Measurements from ENCODE around the gene MALAT1. TPM values are rescaled to one million over a fixed set of nuclear protein-coding genes. Genes with fewer than 3 reads are reported as not detected.
A peak's percentile ranks its signal among the peaks of the same experiment; 100 is the strongest.
"Not testable (repeated sequence)": the region's sequence is repeated elsewhere in the genome, so short reads cannot be mapped to it uniquely, and the experiment has no call there.

Gene MALAT1
- total and polyA plus RNA-seq, 2 of the 13 experiments (the other 11 are each of a cell fraction or from before 2014, with no cell fraction given): 143 to 1,237 TPM

DNA sequence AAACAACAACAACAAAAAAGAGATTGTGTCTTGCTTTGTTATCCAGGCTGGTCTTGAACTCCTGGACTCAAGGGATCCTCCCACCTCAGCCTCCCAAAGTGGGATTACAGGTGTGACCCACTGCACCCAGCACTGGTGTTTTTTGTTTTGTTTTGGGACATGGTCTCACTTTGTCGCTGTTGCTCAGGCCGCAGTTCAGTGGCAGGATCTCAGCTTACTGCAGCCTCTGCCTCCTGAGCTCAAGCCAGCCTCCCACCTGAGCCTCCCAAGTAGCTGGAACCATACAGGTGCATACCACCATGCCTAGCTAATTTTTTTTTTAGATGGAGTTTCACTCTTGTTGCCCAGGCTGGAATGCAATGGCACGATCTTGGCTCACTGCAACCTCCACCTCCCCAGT lies 13.5 kb downstream of the MALAT1 start:
- H3K9me3 ChIP-seq (ENCODE audit: low read length); H3K4me3 ChIP-seq (replicated peaks in 1 of 3; ENCODE audit: insufficient read depth in 1 of 3, low read depth in 2 of 3, low read length in 3 of 3); ATAC-seq; H3K27ac ChIP-seq (ENCODE audit: extremely low read length, insufficient read depth, low read length); CTCF ChIA-PET (ENCODE audit: low intra/inter-chr PET ratio, low total read pairs); H2AFZ ChIP-seq (ENCODE audit: low read length); H3K9ac ChIP-seq (ENCODE audit: insufficient read depth, low read depth, low read length); DNase-seq (ENCODE audit: low spot score); H3K36me3 ChIP-seq (replicated peaks in 1 of 2; ENCODE audit: control insufficient read depth in 1 of 2, insufficient read depth in 2 of 2, low read length in 2 of 2); H3K27me3 ChIP-seq (ENCODE audit: control insufficient read depth in 1 of 2, insufficient read depth in 2 of 2, low read length in 2 of 2); H3K4me2 ChIP-seq (ENCODE audit: low read depth, low read length); FAIRE-seq; BruUV-seq (replicated peaks); H4K20me1 ChIP-seq (ENCODE audit: insufficient read depth, low read length); in situ Hi-C loops (cut with HindIII; ENCODE audit: extremely low pct_ligation_motif_present, low pct_unique_long_range_greater_than_20kb); H3K79me2 ChIP-seq (ENCODE audit: insufficient read depth, low read length): not testable (repeated sequence)
- 87% methylated on average over 3 of the region's 3 CpGs for WGBS (ENCODE audit: low lambda C conversion rate)
- POLR2A ChIA-PET: interaction anchor here (0.7 kb wide), 2 partner anchors 63 to 77 kb away, joined by 3 read pairs; no protein-coding TSS in a partner anchor
- H3K4me1 ChIP-seq (ENCODE audit: insufficient read depth, low read length): peaks cover 35% of the 10 kb centered on the region
- TF ChIP-seq, protein P1, sequence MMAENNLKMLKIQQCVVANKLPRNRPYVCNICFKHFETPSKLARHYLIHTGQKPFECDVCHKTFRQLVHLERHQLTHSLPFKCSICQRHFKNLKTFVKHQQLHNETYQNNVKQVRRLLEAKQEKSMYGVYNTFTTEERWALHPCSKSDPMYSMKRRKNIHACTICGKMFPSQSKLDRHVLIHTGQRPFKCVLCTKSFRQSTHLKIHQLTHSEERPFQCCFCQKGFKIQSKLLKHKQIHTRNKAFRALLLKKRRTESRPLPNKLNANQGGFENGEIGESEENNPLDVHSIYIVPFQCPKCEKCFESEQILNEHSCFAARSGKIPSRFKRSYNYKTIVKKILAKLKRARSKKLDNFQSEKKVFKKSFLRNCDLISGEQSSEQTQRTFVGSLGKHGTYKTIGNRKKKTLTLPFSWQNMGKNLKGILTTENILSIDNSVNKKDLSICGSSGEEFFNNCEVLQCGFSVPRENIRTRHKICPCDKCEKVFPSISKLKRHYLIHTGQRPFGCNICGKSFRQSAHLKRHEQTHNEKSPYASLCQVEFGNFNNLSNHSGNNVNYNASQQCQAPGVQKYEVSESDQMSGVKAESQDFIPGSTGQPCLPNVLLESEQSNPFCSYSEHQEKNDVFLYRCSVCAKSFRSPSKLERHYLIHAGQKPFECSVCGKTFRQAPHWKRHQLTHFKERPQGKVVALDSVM (CRISPR knock-in tag; IDR thresholded peaks at IDR 0.05): peak; percentile 64
- intact Hi-C loops (cut with micrococcal nuclease; ENCODE audit: unreplicated experiment): loop anchor here (5.0 kb wide), 1 partner anchor 95 kb away; no protein-coding TSS in a partner anchor

DNA sequence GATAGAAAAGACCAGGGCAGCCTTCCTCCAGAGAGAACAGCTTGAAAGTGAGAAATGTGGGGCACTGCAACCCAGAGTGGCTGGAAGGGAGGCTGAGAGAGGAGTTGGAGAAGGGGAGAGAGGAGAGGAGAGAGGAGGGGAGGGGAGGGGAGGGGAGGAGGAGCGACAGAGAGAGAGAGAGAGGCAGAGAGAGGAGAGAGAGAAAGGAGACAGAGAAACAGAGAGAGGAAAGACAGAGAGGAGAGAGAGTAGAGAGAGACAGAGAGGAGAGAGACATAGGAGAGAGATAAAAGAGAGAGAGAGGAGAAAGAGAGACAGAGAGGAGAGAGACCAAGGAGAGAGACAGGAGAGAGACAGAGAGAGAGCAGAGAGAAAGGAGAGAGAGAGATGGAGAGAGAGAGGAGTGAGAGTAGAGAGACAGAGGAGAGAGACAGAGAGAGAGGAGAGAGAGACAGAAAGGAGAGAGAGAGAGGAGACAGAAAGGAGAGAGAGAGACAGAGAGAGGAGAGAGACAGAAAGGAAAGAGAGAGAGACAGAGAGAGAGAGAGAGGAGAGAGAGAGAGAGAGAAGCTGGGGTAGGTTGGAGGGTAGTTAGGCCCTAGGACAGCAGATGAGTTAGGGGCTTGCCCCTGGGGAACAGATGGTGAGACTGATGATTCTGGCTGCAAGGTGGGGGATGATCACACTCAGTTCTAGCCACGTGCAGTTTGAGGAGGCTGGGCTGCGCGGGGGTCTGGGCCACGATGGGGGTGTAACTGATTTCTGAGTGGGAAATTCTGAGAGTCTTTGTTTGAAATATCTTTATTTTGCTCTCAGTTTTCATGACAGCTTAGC lies 17.5 kb downstream of the MALAT1 start:
- Histone ChIP-seq H3K9ac (ENCODE audit: insufficient read depth, low read depth, low read length) (no peak overlapping the region), H3K27me3 (ENCODE audit: control insufficient read depth in 1 of 2, insufficient read depth in 2 of 2, low read length in 2 of 2) (no peaks in the 10 kb centered on the region), H3K79me2 (ENCODE audit: insufficient read depth, low read length) (no peaks in the 10 kb centered on the region), H4K20me1 (ENCODE audit: insufficient read depth, low read length) (no peaks in the 10 kb centered on the region), H3K4me1 (ENCODE audit: insufficient read depth, low read length) (peaks cover 19% of the 10 kb centered on the region), H3K36me3 (replicated peaks in 1 of 2; ENCODE audit: control insufficient read depth in 1 of 2, insufficient read depth in 2 of 2, low read length in 2 of 2) (no peaks in the 10 kb centered on the region), H2AFZ (ENCODE audit: low read length) (peak overlapping the region; percentile 86), H3K27ac (ENCODE audit: extremely low read length, insufficient read depth, low read length) (no peak overlapping the region), H3K9me3 (ENCODE audit: low read length) (no peaks in the 10 kb centered on the region), H3K4me3 (replicated peaks in 1 of 3; ENCODE audit: insufficient read depth in 1 of 3, low read depth in 2 of 3, low read length in 3 of 3) (no peak overlapping the region), H3K4me2 (ENCODE audit: low read depth, low read length) (no peak overlapping the region)
- WGBS (ENCODE audit: low lambda C conversion rate): 71% methylated on average over 4 of the region's 5 CpGs
- ATAC-seq: peak; percentile 61
- no peak for FAIRE-seq
- in situ Hi-C loops (cut with HindIII; ENCODE audit: extremely low pct_ligation_motif_present, low pct_unique_long_range_greater_than_20kb) (no loop called here), intact Hi-C loops (cut with micrococcal nuclease; ENCODE audit: unreplicated experiment) (no loop called here)
- POLR2A ChIA-PET: interaction anchor here (0.7 to 2.5 kb wide), 10 partner anchors 10 to 669 kb away, joined by 3 to 15 read pairs (median 4); partner anchors contain the start of genes MALAT1 and NEAT1
- no TSS peak for BruUV-seq (replicated peaks)
- no peak for DNase-seq (ENCODE audit: low spot score)
- TF ChIP-seq PCBP2 (optimal IDR thresholded peaks at IDR 0.05; ENCODE audit: low read depth, low read length, poor library complexity, severe bottlenecking) (peak; percentile 47), ONECUT2 (CRISPR knock-in tag; IDR thresholded peaks at IDR 0.05) (no peak), ZNF569 (CRISPR knock-in tag; IDR thresholded peaks at IDR 0.05; ENCODE audit: borderline replicate concordance) (no peak), NPAS2 (CRISPR knock-in tag; IDR thresholded peaks at IDR 0.05; ENCODE audit: borderline replicate concordance) (no peak), ZBTB21 (CRISPR knock-in tag; IDR thresholded peaks at IDR 0.05) (no peak), ZNF136 (CRISPR knock-in tag; IDR thresholded peaks at IDR 0.05; ENCODE audit: low read depth) (no peak), ZNF232 (CRISPR knock-in tag; IDR thresholded peaks at IDR 0.05; ENCODE audit: borderline replicate concordance) (no peak), HNRNPK (IDR thresholded peaks at IDR 0.05; ENCODE audit: low read depth, low read length, poor library complexity, severe bottlenecking) (peak; percentile 69), MIER2 (CRISPR knock-in tag; IDR thresholded peaks at IDR 0.05) (no peak)
- TF ChIP-seq, protein P2, sequence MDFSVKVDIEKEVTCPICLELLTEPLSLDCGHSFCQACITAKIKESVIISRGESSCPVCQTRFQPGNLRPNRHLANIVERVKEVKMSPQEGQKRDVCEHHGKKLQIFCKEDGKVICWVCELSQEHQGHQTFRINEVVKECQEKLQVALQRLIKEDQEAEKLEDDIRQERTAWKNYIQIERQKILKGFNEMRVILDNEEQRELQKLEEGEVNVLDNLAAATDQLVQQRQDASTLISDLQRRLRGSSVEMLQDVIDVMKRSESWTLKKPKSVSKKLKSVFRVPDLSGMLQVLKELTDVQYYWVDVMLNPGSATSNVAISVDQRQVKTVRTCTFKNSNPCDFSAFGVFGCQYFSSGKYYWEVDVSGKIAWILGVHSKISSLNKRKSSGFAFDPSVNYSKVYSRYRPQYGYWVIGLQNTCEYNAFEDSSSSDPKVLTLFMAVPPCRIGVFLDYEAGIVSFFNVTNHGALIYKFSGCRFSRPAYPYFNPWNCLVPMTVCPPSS (IDR thresholded peaks at IDR 0.05): 0 out of 2 replicates have a peak, but pooled peaks have one; percentile 33
- CTCF ChIA-PET (ENCODE audit: low intra/inter-chr PET ratio, low total read pairs): no interaction called here

Data from HepG2 (cell line).